Spleen (tissue), 11 donors: Measurements from ENCODE around the gene SGIP1. TPM values are rescaled to one million over a fixed set of nuclear protein-coding genes. Genes with fewer than 3 reads are reported as not detected.

Source experiments
- DNase-seq: peaks from one replicate; pipeline ENCODE4 v3.0.0-alpha.2; 2020
- H3K27ac ChIP-seq, 8 donors: fragments of 200-600 bp; sonication (generic) in 7 of 8; 1 replicate in 4 of 8; 2 replicates in 4 of 8; pipeline versions ENCODE4 v1.5.0 to v1.8.0; 2016 to 2021; ENCODE audit warnings: inconsistent platforms in 4 of 8, mild to moderate bottlenecking in 4 of 8, moderate library complexity in 1 of 8
- H3K27me3 ChIP-seq, 7 donors: fragments of 200-600 bp; sonication (generic) in 6 of 7; replicated peaks in 1 of 7; 1 replicate in 4 of 7; 2 replicates in 3 of 7; pipeline versions ENCODE4 v1.5.0 to v1.8.0; 2016 to 2021; ENCODE audit warnings: inconsistent platforms in 3 of 7, mild to moderate bottlenecking in 1 of 7
- H3K36me3 ChIP-seq, 6 donors: fragments of 200-600 bp; sonication (generic) in 5 of 6; 1 replicate in 4 of 6; 2 replicates in 2 of 6; pipeline versions ENCODE4 v1.5.0 to v1.8.0; 2016 to 2021; ENCODE audit warnings: inconsistent platforms in 2 of 6
- H3K4me1 ChIP-seq, 6 donors: fragments of 200-600 bp; sonication (generic) in 5 of 6; 1 replicate in 3 of 6; 2 replicates in 3 of 6; pipeline versions ENCODE4 v1.5.0 to v1.8.0; 2016 to 2021; ENCODE audit warnings: inconsistent platforms in 3 of 6
- H3K4me3 ChIP-seq, 8 donors: fragments of 200-600 bp; sonication (generic) in 7 of 8; 1 replicate in 4 of 8; 2 replicates in 4 of 8; pipeline versions ENCODE4 v1.5.0 to v1.8.0; 2016 to 2021; ENCODE audit warnings: inconsistent platforms in 4 of 8, mild to moderate bottlenecking in 4 of 8, moderate library complexity in 2 of 8
- H3K9me3 ChIP-seq, 8 donors: fragments of 200-600 bp; sonication (generic) in 7 of 8; 1 replicate in 4 of 8; 2 replicates in 4 of 8; pipeline versions ENCODE4 v1.5.0 to v1.8.0; 2016 to 2021; ENCODE audit warnings: inconsistent platforms in 4 of 8
- POLR2A ChIP-seq, 3 donors: fragments of 450-650 bp; IDR thresholded peaks; one replicate each; pipeline ENCODE4 v1.5.1; 2017; ENCODE audit warnings: antibody characterized with exemption in 3 of 3, mild to moderate bottlenecking in 1 of 3
- POLR2AphosphoS5 ChIP-seq, 3 donors: sonication (generic); formaldehyde crosslinking; IDR thresholded peaks; one replicate each; pipeline ENCODE4 v1.5.1; 2017; ENCODE audit warnings: antibody characterized with exemption in 3 of 3
- WGBS, 5 donors: extraction: QIAGEN DNeasy Blood & Tissue Kit in 3 of 5; methylation state at CpG; one replicate each; pipeline versions ENCODE4 v1.1.5 to v1.1.7; 2013 to 2018; 5-methylcytosine and 5-hydroxymethylcytosine counted together
- intact Hi-C: fragments of 100-400 bp; cut with DNase I; formaldehyde crosslinking; loops from one replicate; pipeline ENCODE4 v1.15.0; 2023; ENCODE audit warnings: low total_unique reads
- polyA plus RNA-seq, 3 donors: library from polyadenylated mRNA; stranded (reverse); fragments of 200-250 nt; gene quantifications; one replicate each; pipeline ENCODE4 v1.2.1, GENCODE V29; 2013
- total RNA-seq, 7 donors: library from RNA; depleted of rRNA in 3 of 7; stranded (reverse); fragments of >200 nt in 3 of 7; fragmentation: NEBNext Ultra II Directional in 4 of 7; extraction: Animal tissue kit (Norgen Biotek cat#: 25700) in 4 of 7; gene quantifications; one replicate each; pipeline versions ENCODE4 v1.1.0 to v1.2.1, GENCODE V29; 2016 to 2021
- TF ChIP-seq, protein P1 (sequence below), 11 experiments: fragments of 200-600 bp in 7 of 11; fragments of 450-650 bp in 4 of 11; sonication (generic) in 4 of 11; IDR thresholded peaks in 8 of 11; conservative IDR thresholded peaks in 3 of 11; 1 replicate in 7 of 11; 2 replicates in 4 of 11; pipeline versions ENCODE4 v1.4.0 to v1.8.0; 2016 to 2021; ENCODE audit warnings: antibody characterized with exemption in 11 of 11, inconsistent platforms in 4 of 11, mild to moderate bottlenecking in 1 of 11
- donor health status: healthy with polysubstance abuse.
- donor health status: DM: no; HTN: no; CAD: no; lungs with moderate emphysema.
- donor health status: DM: no; HTN: no; CAD: no.
- donor health status: Bipolar disorder and iron deficiency.
- donor health status: healthy.
- donor health status: DM: no; HTN: no; CAD: no.
- donor health status: DM: yes; HTN: yes; CAD: no.

SGIP1 gene
- total and polyA plus RNA-seq, 10 donors, result 0.13 to 1.6 (median 0.74) TPM; not detected in 2

DNA sequence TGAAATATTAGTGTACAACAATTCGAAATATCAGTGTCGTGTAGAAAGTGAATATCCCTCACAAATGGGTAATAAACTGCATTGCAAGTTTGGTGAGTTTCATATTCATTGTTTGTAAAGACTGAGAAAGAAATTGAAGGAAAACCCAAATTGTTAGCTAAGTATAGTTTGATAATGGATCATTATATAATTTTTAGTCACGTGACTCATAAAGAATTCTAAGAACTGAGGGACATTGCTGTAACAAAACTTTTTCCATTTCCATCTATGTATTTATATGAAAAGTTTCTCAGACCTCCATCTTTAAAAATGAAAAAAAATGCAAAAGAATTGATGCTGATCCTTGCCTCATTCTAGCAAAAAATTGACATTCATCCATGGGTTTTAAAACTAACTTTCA lies 36.0 kb upstream of the SGIP1 start:
- Histone ChIP-seq H3K4me1 (no peaks in the 10 kb centered on the region), H3K9me3 (no peaks in the 10 kb centered on the region), H3K27ac (no peak overlapping the region), H3K27me3 (peaks cover 0 to 5% (median 0%) of the 10 kb centered on the region in 7 donors), H3K4me3 (no peak overlapping the region), H3K36me3 (no peaks in the 10 kb centered on the region)
- no peak for TF ChIP-seq POLR2A (IDR thresholded peaks at IDR 0.05)
- TF ChIP-seq, protein P1, sequence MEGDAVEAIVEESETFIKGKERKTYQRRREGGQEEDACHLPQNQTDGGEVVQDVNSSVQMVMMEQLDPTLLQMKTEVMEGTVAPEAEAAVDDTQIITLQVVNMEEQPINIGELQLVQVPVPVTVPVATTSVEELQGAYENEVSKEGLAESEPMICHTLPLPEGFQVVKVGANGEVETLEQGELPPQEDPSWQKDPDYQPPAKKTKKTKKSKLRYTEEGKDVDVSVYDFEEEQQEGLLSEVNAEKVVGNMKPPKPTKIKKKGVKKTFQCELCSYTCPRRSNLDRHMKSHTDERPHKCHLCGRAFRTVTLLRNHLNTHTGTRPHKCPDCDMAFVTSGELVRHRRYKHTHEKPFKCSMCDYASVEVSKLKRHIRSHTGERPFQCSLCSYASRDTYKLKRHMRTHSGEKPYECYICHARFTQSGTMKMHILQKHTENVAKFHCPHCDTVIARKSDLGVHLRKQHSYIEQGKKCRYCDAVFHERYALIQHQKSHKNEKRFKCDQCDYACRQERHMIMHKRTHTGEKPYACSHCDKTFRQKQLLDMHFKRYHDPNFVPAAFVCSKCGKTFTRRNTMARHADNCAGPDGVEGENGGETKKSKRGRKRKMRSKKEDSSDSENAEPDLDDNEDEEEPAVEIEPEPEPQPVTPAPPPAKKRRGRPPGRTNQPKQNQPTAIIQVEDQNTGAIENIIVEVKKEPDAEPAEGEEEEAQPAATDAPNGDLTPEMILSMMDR (IDR thresholded peaks at IDR 0.05 in 8 of 11, conservative IDR thresholded peaks at IDR 0.05 in 3 of 11), result no peak
- no peak for DNase-seq
- WGBS, 5 donors, result 55 to 93% (median 81%) methylated on average over 3 of the region's 3 CpGs
- intact Hi-C loops, result no loop called here

DNA sequence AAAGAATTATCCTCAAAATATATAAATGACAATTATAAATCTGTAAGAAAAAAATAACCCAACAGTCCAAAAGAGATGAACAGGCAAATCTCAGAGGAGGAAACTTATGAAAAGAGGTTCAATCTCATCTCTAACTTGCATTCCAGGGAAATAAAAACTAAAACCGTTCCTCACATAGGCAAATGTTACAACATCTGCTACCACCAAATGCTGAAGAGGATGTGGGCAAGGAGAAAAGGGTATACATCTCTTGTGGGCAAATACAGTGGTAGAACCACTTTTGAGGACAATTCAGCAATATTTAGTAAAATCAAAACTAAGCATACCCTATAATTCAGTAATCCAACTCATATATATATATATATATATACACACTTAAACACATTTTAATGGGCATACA lies 33.7 kb upstream of the SGIP1 start:
- 25 to 42% (median 34%) methylated on average over 1 of the region's 1 CpG for WGBS, 5 donors
- Histone ChIP-seq H3K4me3 (no peak overlapping the region), H3K36me3 (no peaks in the 10 kb centered on the region), H3K4me1 (no peaks in the 10 kb centered on the region), H3K27ac (no peak overlapping the region), H3K27me3 (peaks cover 0 to 5% (median 0%) of the 10 kb centered on the region in 7 donors), H3K9me3 (no peaks in the 10 kb centered on the region)
- TF ChIP-seq POLR2AphosphoS5 (IDR thresholded peaks at IDR 0.05), result no peak
- TF ChIP-seq, protein P1 (IDR thresholded peaks at IDR 0.05 in 8 of 11, conservative IDR thresholded peaks at IDR 0.05 in 3 of 11), result no peak
- TF ChIP-seq POLR2A (IDR thresholded peaks at IDR 0.05), result no peak
- DNase-seq, result no peak
- intact Hi-C loops, result no loop called here

DNA sequence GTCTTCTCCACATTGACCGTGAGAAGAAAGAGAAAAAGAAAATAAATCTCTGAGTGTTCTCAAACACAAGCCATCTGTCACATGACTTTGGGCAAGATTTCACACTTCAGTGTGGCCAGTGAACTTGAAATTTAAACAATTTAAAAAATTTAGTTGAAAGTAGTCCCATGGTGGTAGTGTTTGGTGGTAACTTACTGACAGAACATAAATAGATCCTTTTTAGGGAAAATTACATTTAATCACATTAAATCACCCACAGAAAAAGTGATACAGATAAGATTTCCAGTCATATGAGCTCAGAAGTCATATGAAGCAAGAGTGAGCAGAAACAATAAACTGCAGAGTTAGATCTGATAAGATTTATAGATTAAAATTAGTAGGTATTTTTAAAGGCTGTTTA lies 31.9 kb upstream of the SGIP1 start:
- Histone ChIP-seq H3K36me3 (no peaks in the 10 kb centered on the region), H3K27ac (no peak overlapping the region), H3K4me3 (no peak overlapping the region), H3K4me1 (no peaks in the 10 kb centered on the region), H3K9me3 (no peaks in the 10 kb centered on the region), H3K27me3 (peaks cover 0 to 9% (median 0%) of the 10 kb centered on the region in 7 donors)
- DNase-seq, result no peak
- no peak for TF ChIP-seq POLR2AphosphoS5 (IDR thresholded peaks at IDR 0.05)
- TF ChIP-seq, protein P1 (IDR thresholded peaks at IDR 0.05 in 8 of 11, conservative IDR thresholded peaks at IDR 0.05 in 3 of 11), result no peak
- TF ChIP-seq POLR2A (IDR thresholded peaks at IDR 0.05), result no peak
- intact Hi-C loops, result no loop called here
- 54 to 71% (median 71%) methylated on average over 1 of the region's 1 CpG for WGBS, 5 donors

DNA sequence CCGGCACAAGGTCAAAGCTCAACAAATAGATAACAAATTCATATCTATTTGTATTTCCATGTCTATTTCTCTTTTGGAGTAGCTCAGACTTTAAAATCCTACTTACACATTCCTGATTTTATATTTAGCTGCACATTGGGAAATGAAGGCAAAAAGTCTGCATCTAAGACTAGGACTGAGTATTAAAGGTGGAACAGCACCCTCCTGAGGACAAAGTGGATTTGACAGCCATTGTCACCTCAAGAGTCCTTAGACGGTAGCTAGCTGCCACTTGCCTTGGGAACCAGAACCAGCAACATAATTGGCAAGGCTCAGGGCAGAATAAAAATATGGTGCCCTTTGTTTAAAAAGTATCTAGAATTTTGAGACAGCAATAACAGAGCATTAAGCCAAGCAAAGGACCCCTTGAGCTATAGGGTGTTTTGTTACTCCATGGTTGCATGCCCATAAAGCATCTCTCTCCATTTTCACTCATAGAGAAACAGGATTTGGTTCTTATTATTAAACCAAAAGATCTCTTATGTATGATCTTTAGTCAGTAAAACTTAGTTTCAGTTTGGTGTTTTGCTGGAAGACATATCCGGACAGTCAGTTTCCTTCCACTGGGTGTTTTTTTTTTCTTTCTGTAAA lies 30.0 kb upstream of the SGIP1 start:
- Histone ChIP-seq H3K36me3 (no peaks in the 10 kb centered on the region), H3K4me3 (no peak overlapping the region), H3K27me3 (peaks cover 0 to 9% (median 0%) of the 10 kb centered on the region in 7 donors), H3K9me3 (no peaks in the 10 kb centered on the region), H3K27ac (no peak overlapping the region), H3K4me1 (no peaks in the 10 kb centered on the region)
- WGBS, 5 donors, result 43 to 59% (median 51%) methylated on average over 3 of the region's 3 CpGs
- DNase-seq, result no peak
- intact Hi-C loops, result no loop called here
- no peak for TF ChIP-seq POLR2A (IDR thresholded peaks at IDR 0.05)
- TF ChIP-seq, protein P1 (IDR thresholded peaks at IDR 0.05 in 8 of 11, conservative IDR thresholded peaks at IDR 0.05 in 3 of 11), result peak in 7 of 11 experiments; percentile 15 to 53 (median 28)
- TF ChIP-seq POLR2AphosphoS5 (IDR thresholded peaks at IDR 0.05), result no peak
